Right ventricle myocardium inferior (tissue), 1 donor: ENCODE measurements around the gene KDM4D. TPM values are rescaled to one million over a fixed set of nuclear protein-coding genes. Genes with fewer than 3 reads are reported as not detected.
"Not testable (repeated sequence)": the region's sequence is repeated elsewhere in the genome, so short reads cannot be mapped to it uniquely, and the experiment has no call there.

Source experiments
- ATAC-seq: fragments of 200-7000 bp; cut with Tn5 transposase; one replicate; pipeline ENCODE4 v1.9.1; 2020; ENCODE audit warnings: mild to moderate bottlenecking, moderate library complexity
- DNase-seq: peaks from one replicate; pipeline ENCODE4 v3.0.0; 2021; ENCODE audit errors: missing footprints
- intact Hi-C: fragments of 100-400 bp; cut with DNase I; formaldehyde crosslinking; loops from one replicate; pipeline ENCODE4 v1.11.0; 2022
- long read RNA-seq: library from polyadenylated mRNA; unstranded; transcript quantifications from one replicate; pipeline ENCODE4 v2.0.0, GENCODE V29; 2021
- total RNA-seq: library from RNA; stranded (reverse); fragmentation: NEBNext Ultra II Directional; extraction: Animal tissue kit (Norgen Biotek cat#: 25700); gene quantifications from one replicate; pipeline ENCODE4 v1.2.1, GENCODE V29; 2021
- donor health status: DM: no; HTN: yes; CAD: no; lungs with severe emphysema.

Gene KDM4D
- 0.54 TPM for total RNA-seq
- long read RNA-seq, partial matches to known transcripts, result 0 of 1 reads
- long read RNA-seq, other reads (novel, unspliced or antisense), result 0 of 1 reads

GRCh38 chr11:94973099-94973968 lies at the start of gene KDM4D, which contains the start of gene CWC15:
Gene KDM4D, plus strand, starts transcription at chr11:94973709. Its CDS starts 23,664 bp downstream, at chr11:94997373.
Gene CWC15, minus strand, starts transcription at chr11:94973556. Its CDS starts 1,371 bp downstream, at chr11:94972185.
- intact Hi-C loops, result loop anchor here (5.0 to 10.0 kb wide), 3 partner anchors 91 to 801 kb away; partner anchors contain the start of gene SRSF8

GRCh38 chr11:94924171-94924572 lies 49.3 kb upstream of the KDM4D start:
- ATAC-seq (no peak), DNase-seq (no peak)
- intact Hi-C loops, result no loop called here

More at GRCh38 chr11:94973099-94973968, at the start of gene KDM4D, which contains the start of gene CWC15:
- ATAC-seq, result peak; percentile 100
- peak; percentile 97 for DNase-seq

DNA sequence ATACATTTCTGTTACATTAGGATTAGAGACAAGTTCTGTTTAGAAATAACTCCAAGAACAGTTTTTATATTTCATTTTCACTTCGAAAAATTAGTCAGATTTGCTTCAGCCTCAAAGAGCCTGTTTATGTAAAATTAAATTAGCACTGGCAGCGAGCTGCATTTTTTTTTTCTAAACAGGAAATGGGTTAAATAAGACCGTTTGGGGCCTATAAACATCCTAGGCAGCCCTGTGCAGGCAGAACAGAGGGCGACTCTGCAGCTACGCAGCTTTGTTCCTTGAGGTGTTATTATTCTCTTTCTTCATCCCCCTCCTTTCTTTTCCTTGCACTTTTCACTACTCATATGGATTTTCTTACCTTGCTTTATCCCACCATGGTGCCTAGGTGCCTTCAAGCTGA lies 48.9 kb upstream of the KDM4D start:
- ATAC-seq, result no peak
- intact Hi-C loops, result no loop called here
- DNase-seq, result no peak

- ATAC-seq, result no peak
- DNase-seq, result no peak
- intact Hi-C loops, result no loop called here
These were observed 47.9 kb upstream of the KDM4D start for GRCh38 chr11:94925422-94926270.

- no peak for ATAC-seq
- intact Hi-C loops, result no loop called here
- no peak for DNase-seq
These were observed 47.3 kb upstream of the KDM4D start for GRCh38 chr11:94926271-94926625.

DNA sequence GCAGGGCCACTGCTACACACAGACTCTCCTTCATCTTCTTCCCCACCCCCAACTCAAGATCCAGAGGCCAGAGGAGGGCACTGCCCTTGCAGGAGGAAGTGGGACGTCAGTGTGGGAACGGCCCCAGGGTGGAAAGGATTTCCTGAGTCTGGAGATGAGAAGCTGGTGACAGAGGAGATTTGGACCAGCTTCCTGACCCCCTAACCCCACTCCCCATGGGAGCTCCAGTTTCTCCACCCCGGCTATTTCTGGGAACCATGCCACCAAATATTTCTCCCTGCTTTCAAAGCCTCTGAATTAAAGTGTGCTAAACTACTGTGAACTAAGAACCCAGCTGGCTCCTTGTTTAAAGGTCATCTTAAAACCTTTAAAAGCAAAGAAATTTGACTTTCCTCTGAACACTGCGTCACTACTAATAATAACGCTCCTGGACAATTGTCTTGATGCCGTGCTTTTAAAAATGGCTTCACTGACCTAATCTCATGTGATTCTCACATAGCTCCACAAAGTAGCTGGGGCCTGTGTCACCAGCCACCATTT lies 46.7 kb upstream of the KDM4D start:
- intact Hi-C loops, result no loop called here
- DNase-seq (peak; percentile 84), ATAC-seq (peak; percentile 94)

GRCh38 chr11:94928117-94928990 lies 45.2 kb upstream of the KDM4D start:
- DNase-seq, result no peak
- intact Hi-C loops, result no loop called here

DNA sequence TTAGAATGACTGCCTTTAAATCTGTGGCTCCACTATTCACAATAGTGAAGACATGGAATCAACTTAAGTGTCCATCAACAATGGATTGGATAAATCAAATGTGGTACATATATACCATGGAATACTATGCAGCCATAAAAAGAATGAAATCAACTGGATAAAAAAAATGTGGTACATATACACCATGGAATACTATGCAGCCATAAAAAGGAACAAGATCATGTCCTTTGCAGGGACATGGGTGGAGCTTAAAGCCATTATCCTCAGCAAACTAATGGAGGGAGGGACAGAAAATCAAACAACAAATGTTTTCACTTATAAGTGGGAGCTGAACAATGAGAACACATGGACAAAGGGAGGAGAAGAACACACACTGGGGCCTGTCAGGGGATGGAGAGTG lies 41.4 kb upstream of the KDM4D start:
- intact Hi-C loops, DNase-seq, ATAC-seq: not testable (repeated sequence)

More at GRCh38 chr11:94928117-94928990, 45.2 kb upstream of the KDM4D start:
- no peak for ATAC-seq

DNA sequence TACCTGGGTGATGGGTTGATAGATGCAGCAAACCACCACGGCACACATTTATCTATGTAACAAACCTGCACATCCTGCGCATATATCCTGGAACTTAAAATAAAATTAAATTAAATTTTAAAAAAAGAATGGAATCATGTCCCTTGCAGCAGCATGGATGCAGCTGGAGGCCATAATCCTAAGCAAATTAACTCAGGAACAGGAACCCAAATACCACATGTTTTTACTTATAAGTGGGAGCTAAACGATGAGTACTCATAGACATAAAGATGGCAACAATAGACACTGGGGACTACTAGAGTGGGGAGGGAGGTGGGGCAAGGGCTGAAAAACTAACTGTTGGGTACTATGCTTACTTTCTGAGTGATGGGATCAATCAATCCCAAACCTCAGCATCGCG lies 41.0 kb upstream of the KDM4D start:
- ATAC-seq, result no peak
- DNase-seq, result no peak
- intact Hi-C loops, result no loop called here

GRCh38 chr11:94933223-94934130 lies 40.0 kb upstream of the KDM4D start:
- ATAC-seq (peak; percentile 66), DNase-seq (no peak)
- intact Hi-C loops, result no loop called here

DNA sequence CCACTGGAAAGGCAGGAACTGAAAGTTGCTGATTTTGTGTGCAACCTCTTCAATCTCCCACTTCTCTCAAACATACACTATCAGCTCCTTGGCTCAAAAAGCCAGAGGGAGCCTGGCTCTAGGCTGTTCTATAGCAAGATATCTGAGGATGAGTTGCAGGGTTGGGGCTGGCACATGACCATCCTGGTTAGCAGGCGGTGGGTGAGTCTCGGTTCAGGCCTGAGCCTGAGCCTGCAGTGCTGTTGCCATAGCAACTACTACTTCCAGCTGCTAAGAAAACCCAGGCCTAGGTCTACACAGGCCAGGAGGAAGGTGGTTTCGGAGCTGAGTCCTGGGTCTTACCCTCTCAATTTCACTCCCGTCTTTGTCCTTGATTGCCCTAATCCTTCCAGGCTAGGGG lies 39.1 kb upstream of the KDM4D start:
- ATAC-seq, result no peak
- no peak for DNase-seq
- intact Hi-C loops, result no loop called here

DNA sequence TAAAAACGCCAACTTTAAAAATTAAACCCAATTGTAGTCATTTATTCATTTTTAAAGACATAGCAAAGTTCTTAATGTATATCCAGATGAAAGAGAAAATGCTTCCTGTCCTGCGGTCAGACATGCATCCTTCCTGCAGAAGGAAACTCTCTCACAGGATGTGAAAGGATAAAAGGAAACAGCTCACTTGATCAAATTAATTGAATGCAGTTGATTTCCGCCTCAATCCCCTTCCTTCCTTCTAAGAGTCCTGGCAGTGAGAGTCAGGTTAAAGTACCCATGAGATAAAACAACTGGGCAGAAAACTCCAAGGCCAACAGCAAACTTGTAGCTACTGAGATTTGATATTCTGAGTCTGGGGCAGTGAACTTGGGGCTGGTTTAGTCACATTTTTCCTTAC lies 38.7 kb upstream of the KDM4D start:
- no peak for DNase-seq
- intact Hi-C loops, result no loop called here
- no peak for ATAC-seq

GRCh38 chr11:94938095-94939055 lies 35.1 kb upstream of the KDM4D start:
- peak; percentile 77 for ATAC-seq
- DNase-seq, result peak; percentile 83
- intact Hi-C loops, result no loop called here

GRCh38 chr11:94939346-94939745 lies 34.2 kb upstream of the KDM4D start:
- ATAC-seq (no peak), DNase-seq (no peak)
- intact Hi-C loops, result no loop called here

- DNase-seq (no peak), ATAC-seq (no peak)
- intact Hi-C loops, result no loop called here
These were observed 32.4 kb upstream of the KDM4D start for GRCh38 chr11:94941131-94941530.

DNA sequence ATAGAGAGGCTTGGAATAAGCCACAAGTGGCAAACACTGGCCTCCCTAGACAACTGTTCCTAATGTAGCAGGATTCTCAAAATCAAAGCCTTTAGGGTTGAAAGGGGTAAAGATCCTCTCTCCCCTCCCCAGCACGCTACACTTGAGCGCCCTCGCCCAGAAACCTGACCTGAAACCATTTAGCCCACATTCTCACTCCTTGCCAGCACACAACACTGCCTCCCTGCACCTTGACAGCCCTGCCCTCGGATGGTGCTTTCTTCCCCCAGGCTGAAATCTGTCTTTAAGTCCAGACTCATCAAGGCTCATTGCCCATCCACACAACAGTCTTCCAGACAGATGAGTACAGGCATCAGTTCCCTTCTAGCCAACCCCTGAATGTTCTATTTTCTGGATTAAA lies 26.7 kb upstream of the KDM4D start:
- DNase-seq (no peak), ATAC-seq (no peak)
- intact Hi-C loops, result no loop called here
